Peyer's patch (tissue), 4 donors: ENCODE results near the gene BAZ1B.

Experiments
- CTCF ChIP-seq, 6 experiments: fragments of 450-650 bp in 4 of 6; fragments of 200-600 bp in 2 of 6; sonication (generic) in 1 of 6; IDR thresholded peaks; one replicate each; pipeline ENCODE4 v1.5.1; 2017 to 2019; ENCODE audit warnings: antibody characterized with exemption in 6 of 6, mild to moderate bottlenecking in 3 of 6, moderate library complexity in 1 of 6
- POLR2A ChIP-seq, 2 donors: fragments of 450-650 bp; IDR thresholded peaks; one replicate each; pipeline ENCODE4 v1.5.1; 2017; ENCODE audit warnings: antibody characterized with exemption in 2 of 2, mild to moderate bottlenecking in 2 of 2, moderate library complexity in 2 of 2

- TF ChIP-seq CTCF (IDR thresholded peaks at IDR 0.05) (no peak), POLR2A (IDR thresholded peaks at IDR 0.05) (no peak)
Observed at GRCh38 chr7:73418113-73418703, 103.9 kb downstream of the BAZ1B start.
